Stimulated activated CD4-positive, alpha-beta T cell treated with anti-CD3 and anti-CD28 coated beads, Interleukin-4, amount 100 ng/mL, for 4 hours (primary cell): ENCODE data around the gene KANSL1.

ENCODE experiments used
- DNase-seq, 2 experiments: peaks; one replicate each; pipeline ENCODE4 v3.0.0-alpha.2; 2020

The KANSL1 gene

DNA sequence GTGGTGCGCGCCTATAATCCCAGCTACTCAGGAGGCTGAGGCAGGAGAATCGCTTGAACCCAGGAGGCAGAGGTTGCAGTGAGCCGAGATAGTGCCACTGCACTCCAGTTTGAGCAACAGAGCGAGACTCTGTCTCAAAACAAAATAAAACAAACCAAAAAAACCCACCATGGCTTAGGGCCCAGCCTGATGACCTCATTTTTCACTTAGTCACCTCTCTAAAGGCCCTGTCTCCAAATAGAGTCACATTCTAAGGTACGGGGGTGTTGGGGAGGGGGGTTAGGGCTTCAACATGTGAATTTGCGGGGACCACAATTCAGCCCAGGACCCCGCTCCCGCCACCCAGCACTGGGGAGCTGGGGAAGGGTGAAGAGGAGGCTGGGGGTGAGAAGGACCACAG lies 195.6 kb downstream of the KANSL1 start:
- DNase-seq = no peak

DNA sequence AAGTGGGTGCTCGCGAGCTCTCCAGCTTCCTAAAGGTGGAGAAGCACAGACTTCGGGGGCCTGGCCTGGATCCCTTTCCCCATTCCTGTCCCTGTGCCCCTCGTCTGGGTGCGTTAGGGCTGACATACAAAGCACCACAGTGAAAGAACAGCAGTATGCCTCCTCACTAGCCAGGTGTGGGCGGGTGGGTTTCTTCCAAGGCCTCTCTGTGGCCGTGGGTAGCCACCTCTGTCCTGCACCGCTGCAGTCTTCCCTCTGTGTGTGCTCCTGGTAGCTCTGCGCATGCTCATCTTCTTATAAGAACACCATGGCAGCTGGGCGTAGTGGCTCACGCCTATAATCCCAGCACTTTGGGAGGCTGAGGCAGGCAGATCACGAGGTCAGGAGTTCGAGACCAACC lies 196.1 kb downstream of the KANSL1 start:
- no peak for DNase-seq

DNA sequence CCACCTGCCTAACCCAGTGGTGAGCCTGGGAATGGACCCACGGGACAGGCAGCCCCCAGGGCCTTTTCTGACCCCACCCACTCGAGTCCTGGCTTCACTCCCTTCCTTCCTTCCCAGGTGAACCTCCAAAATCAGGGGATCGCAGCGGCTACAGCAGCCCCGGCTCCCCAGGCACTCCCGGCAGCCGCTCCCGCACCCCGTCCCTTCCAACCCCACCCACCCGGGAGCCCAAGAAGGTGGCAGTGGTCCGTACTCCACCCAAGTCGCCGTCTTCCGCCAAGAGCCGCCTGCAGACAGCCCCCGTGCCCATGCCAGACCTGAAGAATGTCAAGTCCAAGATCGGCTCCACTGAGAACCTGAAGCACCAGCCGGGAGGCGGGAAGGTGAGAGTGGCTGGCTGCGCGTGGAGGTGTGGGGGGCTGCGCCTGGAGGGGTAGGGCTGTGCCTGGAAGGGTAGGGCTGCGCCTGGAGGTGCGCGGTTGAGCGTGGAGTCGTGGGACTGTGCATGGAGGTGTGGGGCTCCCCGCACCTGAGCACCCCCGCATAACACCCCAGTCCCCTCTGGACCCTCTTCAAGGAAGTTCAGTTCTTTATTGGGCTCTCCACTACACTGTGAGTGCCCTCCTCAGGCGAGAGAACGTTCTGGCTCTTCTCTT lies 196.8 kb downstream of the KANSL1 start:
- no peak for DNase-seq

DNA sequence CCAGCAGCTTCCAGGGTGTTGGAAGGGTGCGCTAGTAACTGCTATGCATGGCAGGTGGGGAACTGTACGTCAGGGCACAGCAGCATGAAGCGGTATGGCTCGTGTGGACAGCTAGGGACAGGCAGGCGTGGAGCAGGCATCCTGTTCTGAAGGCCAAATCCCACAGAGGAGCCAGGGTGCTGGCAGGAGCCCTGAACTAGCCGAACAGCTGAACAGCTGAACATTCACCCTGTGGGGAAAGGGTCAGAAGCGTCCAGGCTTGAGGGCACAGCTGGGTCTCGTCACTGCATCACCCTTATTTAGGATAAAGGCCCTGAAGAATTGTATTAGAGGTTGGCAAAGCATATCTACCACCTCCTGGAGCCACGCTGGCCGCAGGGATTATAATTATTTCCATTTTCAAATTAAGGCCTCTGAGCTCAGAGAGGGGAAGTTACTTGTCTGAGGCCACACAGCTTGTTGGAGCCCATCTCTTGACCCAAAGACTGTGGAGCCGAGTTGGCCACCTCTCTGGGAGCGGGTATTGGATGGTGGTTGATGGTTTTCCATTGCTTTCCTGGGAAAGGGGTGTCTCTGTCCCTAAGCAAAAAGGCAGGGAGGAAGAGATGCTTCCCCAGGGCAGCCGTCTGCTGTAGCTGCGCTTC lies 197.5 kb downstream of the KANSL1 start:
- DNase-seq = no peak

DNA sequence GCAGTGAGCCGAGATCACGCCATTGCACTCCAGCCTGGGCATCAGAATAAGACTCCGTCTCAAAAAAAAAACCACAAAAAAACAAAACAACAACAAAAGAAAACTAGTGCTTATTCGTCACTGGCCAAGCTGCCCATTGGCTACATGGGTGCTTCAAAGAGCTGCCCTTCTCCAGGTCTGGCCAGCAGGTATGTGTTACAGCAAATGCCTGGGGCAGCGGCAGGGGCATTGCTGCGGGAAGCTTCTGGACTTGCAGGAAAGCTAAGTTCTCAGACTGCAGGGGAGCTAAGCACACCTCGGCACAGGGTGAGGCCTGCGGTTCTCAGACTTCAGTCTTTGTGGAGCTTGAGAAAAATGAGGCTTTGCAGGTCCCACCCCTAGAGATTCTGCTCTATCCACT lies 198.2 kb downstream of the KANSL1 start:
- DNase-seq = no peak

DNA sequence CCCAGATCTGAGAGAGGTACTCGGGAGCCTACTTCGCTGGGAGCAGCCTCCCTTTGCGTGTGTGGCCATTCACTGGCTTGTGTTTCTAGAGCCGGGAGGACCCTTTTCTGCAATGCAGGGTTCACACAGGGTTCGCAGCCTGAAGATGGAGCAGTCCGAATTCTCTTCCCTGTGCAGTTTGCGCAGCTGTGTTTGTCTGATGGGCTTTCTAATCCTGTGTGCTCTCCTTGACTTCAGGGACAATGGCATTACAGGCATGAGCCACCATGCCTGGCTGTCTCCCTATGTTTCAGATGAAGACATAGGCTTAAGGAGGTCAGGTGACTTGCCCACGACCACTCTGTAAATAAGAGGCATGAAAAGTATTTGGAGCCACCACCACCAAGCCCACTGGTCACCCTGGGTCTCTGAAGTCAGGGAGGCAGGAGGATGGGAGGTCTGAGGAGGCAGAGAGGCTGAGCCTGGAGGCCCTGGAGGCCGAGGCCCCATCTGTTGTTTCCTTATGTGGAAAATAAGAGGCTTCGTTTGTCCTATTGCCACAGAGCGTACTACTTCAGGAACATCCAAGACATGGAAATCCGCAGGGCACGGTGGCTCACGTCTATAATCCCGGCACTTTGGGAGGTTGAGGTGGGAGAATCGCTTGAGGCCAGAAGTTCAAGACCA lies 199.1 kb downstream of the KANSL1 start:
- no peak for DNase-seq

DNA sequence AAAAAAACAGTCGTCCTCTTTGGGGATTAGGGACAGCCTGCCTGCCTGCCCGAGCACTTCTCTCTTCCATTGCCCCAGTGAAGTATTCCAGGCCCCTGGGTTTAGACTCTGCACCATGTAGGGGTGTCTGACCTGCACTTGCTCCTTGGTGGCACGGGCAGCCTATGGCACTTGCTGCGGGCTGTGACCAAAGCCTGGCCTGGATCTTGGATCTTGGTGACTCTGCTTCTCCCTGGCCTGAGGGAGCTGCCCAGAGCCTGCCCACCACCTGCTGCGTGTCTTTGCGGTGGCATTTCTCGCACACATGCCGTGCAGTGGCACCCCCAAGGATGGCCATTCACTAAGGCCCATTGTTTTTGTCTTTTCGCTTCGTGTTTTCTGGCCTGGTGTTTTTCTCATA lies 200.3 kb downstream of the KANSL1 start:
- DNase-seq = no peak

DNA sequence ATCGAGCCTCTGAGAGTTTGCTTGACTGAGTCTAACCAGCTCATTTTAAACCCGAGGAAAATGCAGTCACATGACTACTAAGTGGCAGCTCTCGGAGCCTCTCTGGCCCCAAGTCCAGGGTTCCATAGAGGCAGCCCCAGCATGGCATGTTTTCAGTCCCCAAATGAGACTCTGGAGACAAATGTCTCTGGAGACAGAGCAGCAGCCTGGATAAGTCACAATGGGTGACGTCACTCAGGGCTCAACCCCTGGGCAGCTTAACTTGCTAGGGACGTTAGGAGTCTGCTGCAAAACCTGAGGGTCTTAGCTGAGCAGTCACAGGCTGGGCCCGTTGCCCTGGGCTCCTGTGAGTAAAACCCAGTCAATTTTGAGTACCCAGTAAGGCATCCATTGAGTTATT lies 201.1 kb downstream of the KANSL1 start:
- no peak for DNase-seq

DNA sequence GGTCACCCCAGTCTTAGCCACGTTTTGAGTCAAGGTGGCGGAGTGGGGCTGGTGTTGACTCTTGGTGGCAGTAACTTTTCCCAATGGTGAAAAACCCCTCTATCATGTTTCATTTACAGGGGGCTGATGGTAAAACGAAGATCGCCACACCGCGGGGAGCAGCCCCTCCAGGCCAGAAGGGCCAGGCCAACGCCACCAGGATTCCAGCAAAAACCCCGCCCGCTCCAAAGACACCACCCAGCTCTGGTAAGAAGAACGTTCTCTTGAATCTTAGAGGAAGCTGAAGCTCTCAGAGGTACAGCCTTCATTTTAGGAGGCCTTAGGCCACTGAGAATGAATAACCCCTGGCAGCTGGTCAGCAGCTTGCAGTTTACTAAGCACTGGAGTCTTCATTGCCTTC lies 201.9 kb downstream of the KANSL1 start:
- DNase-seq = no peak

DNA sequence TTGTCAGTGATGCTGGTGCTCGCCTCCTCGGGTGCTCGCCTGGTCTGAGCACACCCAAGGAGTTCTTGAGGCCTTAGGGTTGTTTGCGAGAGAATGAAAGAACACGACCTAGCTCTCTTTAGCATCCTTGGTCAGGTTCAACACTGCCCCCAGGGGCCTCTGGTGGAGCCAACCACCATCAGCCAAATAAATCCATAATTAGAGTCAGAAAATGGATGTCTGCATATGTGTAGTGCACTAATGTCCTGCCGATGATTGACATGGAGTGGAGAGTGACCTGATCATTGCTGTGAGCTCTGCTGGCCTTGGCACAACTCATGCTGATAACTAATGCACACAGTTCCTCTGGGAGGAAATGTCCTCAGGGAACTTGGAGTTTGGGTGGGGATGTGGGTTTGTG lies 202.3 kb downstream of the KANSL1 start:
- no peak for DNase-seq

DNA sequence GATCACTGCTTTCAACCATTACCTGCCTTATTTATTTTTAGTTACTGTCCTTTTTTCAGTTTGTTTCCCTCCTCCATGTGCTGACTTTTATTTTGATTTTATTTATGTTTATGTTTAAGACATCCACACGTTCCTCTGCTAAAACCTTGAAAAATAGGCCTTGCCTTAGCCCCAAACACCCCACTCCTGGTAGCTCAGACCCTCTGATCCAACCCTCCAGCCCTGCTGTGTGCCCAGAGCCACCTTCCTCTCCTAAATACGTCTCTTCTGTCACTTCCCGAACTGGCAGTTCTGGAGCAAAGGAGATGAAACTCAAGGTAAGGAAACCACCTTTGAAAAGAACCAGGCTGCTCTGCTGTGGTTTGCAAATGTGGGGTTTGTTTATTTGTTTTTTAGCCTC lies 203.5 kb downstream of the KANSL1 start:
- DNase-seq = no peak

DNA sequence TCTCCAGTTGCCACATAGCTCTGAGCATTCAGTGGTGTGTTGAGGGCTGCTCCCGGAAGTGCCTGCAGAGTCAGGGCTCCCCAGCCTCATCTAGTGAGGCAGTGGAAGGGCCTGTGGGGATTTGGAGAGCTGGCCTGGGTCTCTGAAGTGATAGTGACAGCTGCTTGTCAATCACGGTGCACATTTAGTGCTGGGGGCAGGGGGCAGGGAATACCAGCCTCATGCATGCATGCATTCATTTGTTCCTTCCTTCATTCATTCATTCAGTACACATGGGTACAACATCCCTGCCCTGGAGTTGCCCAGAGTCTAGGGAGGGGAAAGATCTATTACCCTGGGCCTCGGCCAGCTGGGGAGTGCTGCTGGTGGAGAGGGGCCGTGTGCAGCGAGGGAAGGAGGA lies 205.5 kb downstream of the KANSL1 start:
- DNase-seq = no peak

DNA sequence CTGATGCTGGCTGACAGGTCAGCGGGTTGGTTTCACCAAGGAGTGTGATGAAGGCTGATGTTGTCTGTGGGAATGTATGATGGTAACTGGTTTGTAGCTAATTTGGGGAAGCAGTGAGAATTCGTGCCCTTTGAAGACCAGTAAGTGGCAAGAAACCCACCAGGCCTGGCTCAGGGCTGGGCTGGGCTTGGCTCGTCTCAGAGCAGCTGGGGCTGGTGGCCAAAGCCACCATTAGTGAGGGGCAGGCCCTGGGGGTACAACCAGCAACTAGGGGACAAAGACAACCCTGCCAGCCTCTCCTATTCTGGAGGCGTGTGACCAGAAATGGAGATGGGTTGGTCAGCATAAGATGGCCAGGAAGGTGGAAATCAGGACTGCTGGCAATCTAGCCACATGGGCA lies 207.2 kb downstream of the KANSL1 start:
- DNase-seq = no peak

DNA sequence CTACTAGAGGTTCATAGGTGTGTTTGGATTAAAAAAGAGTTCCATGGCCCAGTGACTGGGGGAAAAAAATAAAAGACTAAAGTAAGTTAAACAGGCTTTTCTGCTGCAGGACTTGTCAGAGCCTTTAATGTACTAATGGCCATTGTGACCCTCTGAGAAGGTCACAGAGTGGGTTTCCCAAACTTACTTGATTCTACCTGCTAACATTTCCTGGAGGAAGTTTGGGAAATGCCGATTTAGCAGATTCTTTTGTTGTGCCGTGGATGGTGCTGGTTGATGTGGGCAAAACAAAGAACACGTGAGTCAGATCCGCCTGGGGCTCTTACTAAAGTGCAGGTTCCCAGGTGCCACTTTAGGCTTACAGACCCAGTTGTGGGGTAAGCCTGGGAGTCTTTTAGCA lies 207.8 kb downstream of the KANSL1 start:
- no peak for DNase-seq

DNA sequence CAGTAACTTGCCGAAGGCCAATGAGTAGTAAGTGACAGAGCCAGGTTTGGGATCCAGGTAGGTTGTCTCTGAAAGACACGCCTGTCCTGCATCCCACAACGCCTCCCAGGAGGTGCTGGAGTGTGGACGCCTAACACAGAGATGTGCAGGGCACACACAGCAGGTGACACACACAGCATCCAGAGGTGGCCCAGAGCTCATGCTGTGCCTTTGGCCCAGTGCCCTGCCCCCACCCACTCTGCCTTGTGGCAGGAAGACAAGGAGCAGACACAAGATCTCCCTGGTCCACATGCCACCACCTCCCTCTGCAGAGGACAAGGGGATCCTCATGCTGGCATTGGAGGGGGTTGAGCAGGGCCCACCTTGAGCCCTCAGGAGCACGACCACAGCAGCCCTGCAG lies 208.9 kb downstream of the KANSL1 start:
- no peak for DNase-seq

DNA sequence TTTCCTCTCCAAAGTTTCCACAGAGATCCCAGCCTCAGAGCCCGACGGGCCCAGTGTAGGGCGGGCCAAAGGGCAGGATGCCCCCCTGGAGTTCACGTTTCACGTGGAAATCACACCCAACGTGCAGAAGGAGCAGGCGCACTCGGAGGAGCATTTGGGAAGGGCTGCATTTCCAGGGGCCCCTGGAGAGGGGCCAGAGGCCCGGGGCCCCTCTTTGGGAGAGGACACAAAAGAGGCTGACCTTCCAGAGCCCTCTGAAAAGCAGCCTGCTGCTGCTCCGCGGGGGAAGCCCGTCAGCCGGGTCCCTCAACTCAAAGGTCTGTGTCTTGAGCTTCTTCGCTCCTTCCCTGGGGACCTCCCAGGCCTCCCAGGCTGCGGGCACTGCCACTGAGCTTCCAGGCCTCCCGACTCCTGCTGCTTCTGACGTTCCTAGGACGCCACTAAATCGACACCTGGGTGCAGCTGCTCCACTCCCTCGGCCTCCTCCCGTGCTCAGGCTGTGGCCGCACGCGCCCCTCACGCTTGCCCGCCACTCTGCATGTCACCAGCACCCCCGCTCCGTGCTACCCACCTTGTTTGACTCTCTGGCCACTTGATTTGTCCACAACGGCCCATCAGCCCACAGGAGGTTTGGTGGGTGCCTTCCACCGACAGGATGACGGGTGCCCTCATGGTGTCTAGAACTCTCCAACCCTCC lies 209.5 kb downstream of the KANSL1 start:
- no peak for DNase-seq

DNA sequence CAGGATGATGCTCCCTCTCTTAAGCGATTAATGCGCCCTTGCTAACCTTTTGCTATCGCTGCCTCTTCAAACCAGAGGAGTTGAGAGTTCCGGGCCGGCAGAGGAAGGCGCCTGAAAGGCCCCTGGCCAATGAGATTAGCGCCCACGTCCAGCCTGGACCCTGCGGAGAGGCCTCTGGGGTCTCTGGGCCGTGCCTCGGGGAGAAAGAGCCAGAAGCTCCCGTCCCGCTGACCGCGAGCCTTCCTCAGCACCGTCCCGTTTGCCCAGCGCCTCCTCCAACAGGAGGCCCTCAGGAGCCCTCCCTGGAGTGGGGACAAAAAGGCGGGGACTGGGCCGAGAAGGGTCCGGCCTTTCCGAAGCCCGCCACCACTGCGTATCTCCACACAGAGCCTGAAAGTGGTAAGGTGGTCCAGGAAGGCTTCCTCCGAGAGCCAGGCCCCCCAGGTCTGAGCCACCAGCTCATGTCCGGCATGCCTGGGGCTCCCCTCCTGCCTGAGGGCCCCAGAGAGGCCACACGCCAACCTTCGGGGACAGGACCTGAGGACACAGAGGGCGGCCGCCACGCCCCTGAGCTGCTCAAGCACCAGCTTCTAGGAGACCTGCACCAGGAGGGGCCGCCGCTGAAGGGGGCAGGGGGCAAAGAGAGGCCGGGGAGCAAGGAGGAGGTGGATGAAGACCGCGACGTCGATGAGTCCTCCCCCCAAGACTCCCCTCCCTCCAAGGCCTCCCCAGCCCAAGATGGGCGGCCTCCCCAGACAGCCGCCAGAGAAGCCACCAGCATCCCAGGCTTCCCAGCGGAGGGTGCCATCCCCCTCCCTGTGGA lies 210.2 kb downstream of the KANSL1 start:
- DNase-seq = no peak

DNA sequence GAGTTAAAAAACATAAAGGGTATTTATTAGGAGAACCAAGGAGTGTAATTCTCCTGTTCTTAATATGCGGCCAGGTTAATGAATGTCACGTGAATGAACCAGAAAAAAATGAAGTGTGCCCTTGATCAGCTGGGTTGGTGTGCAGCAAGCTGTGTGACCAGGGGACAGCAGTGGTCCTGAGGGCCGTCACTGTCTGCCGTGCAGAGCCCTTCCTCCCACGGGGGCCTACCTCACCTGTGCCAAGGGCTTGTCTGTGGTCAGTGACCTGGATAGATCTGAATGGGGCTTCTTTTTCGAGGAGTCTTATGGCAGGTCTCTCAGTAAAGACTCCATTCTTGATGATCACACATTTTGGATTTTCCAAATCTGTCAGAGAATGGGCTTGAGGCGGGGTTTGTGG lies 211.9 kb downstream of the KANSL1 start:
- no peak for DNase-seq

DNA sequence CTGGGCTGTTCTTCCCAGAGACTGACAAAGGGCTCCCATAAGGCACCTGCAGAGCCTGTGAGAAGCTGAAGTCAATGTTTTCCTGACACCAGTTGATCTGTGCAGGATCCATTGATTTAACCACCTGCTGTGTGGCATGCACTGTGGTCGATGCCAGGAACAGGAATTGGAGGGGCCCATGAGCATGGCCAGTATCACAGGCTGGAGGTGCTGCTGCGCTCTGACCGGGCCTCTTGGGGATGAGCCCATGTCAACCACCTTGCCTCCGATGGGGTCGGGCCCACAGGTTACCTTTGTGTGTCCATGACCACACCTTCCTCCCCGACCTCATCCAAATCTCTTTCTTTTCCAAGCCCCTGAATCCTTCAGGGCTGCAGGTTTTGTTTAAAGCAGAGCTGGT lies 212.4 kb downstream of the KANSL1 start:
- DNase-seq = no peak
